GM12878 (cell line): Measurements from ENCODE around the gene PMAIP1. TPM values are rescaled to one million over a fixed set of nuclear protein-coding genes. Genes with fewer than 3 reads are reported as not detected.
A peak's percentile ranks its signal among the peaks of the same experiment; 100 is the strongest.

Experiments
- ATAC-seq: fragments of 200-7000 bp; cut with Tn5 transposase; 3 replicates; pipeline ENCODE4 v1.9.1; 2020; ENCODE audit warnings: mild to moderate bottlenecking, moderate library complexity
- BruUV-seq: library from RNA; stranded (reverse); fragments of 400-500 nt; replicated peaks from 2 replicates; lab custom pipeline; 2021; lab: Mats Ljungman, UMichigan
- CTCF ChIA-PET: fragments of 300-600 bp; sonication (Branson Sonifier 250); formaldehyde crosslinking; extraction: SDS; loops from one replicate; lab custom pipeline; 2021; ENCODE audit warnings: inconsistent platforms; lab: Yijun Ruan, JAX
- POLR2A ChIA-PET: fragments of 350-600 bp; formaldehyde crosslinking; extraction: SDS; loops from one replicate; lab custom pipeline; 2021; ENCODE audit warnings: inconsistent platforms; lab: Charles Lee
- RAD21 ChIA-PET: fragments of 300-600 bp; sonication (Branson Sonifier 250); formaldehyde crosslinking; loops from one replicate; lab custom pipeline; 2023; ENCODE audit warnings: antibody characterized with exemption; ENCODE audit not compliant: unreplicated experiment; lab: Charles Lee
- SMC1A ChIA-PET: fragments of 300-600 bp; sonication (Branson Sonifier 250); formaldehyde crosslinking; loops from one replicate; lab custom pipeline; 2023; ENCODE audit not compliant: unreplicated experiment, uncharacterized antibody; lab: Charles Lee
- DNase-seq: peaks from one replicate; pipeline ENCODE4 v3.0.0-alpha.2; 2011; ENCODE audit warnings: low read depth, low spot score
- FAIRE-seq: peaks from 3 replicates; lab custom pipeline; 2011; peaks lifted over from hg19 to GRCh38; lab: Jason Lieb, UNC
- H2AFZ ChIP-seq: 2 replicates; pipeline ENCODE4 v1.6.0; 2011; ENCODE audit warnings: low read depth, low read length, control low read depth; ENCODE audit not compliant: control insufficient read depth
- H3K27ac ChIP-seq: 2 replicates; pipeline ENCODE4 v1.5.1; 2011; ENCODE audit warnings: control low read depth; ENCODE audit not compliant: control insufficient read depth, insufficient read depth
- H3K27me3 ChIP-seq, 2 experiments: replicated peaks in 1 of 2; 2 replicates each; pipeline versions ENCODE4 v1.6.0 to v1.6.1; 2011; ENCODE audit warnings: low read length in 1 of 2; ENCODE audit not compliant: control insufficient read depth in 2 of 2, insufficient read depth in 2 of 2
- H3K36me3 ChIP-seq, 2 experiments: 2 replicates each; pipeline ENCODE4 v1.5.1; 2011; ENCODE audit warnings: low read length in 1 of 2; ENCODE audit not compliant: control insufficient read depth in 2 of 2, insufficient read depth in 2 of 2
- H3K4me1 ChIP-seq: 2 replicates; pipeline ENCODE4 v1.6.1; 2011; ENCODE audit warnings: mild to moderate bottlenecking, low read length, moderate library complexity, mixed read lengths; ENCODE audit not compliant: control insufficient read depth, insufficient read depth
- H3K4me2 ChIP-seq: 2 replicates; pipeline ENCODE4 v1.6.0; 2011; ENCODE audit warnings: control low read depth; ENCODE audit not compliant: control insufficient read depth, insufficient read depth
- H3K4me3 ChIP-seq: fragments of 200-600 bp; sonication (generic); 2 replicates; pipeline ENCODE4 v1.5.1; 2016
- H3K79me2 ChIP-seq: 2 replicates; pipeline ENCODE4 v1.6.0; 2011; ENCODE audit warnings: low read length; ENCODE audit not compliant: control insufficient read depth, insufficient read depth
- H3K9ac ChIP-seq: 2 replicates; pipeline ENCODE4 v1.8.0; 2011; ENCODE audit warnings: low read length, control low read depth, mixed read lengths; ENCODE audit not compliant: control insufficient read depth, insufficient read depth
- H3K9me3 ChIP-seq: replicated peaks from 3 replicates; pipeline ENCODE4 v1.5.1; 2011; ENCODE audit warnings: mild to moderate bottlenecking, low read length; ENCODE audit not compliant: control insufficient read depth, insufficient read depth
- H4K20me1 ChIP-seq: 2 replicates; pipeline ENCODE4 v1.6.0; 2011; ENCODE audit not compliant: control insufficient read depth, insufficient read depth
- ATF7 ChIP-seq: fragments of 450-650 bp; IDR thresholded peaks from 2 replicates; pipeline ENCODE4 v1.6.1; 2016; ENCODE audit warnings: low read depth, mild to moderate bottlenecking
- CHD4 ChIP-seq: fragments of 200-600 bp; sonication (generic); IDR thresholded peaks from 2 replicates; pipeline ENCODE4 v1.6.1; 2016; ENCODE audit warnings: mild to moderate bottlenecking
- CREM ChIP-seq: IDR thresholded peaks from 2 replicates; pipeline ENCODE4 v1.6.1; 2014; ENCODE audit warnings: antibody characterized with exemption, low read depth
- DPF2 ChIP-seq: fragments of 450-650 bp; IDR thresholded peaks from 2 replicates; pipeline ENCODE4 v1.6.1; 2017; ENCODE audit warnings: mild to moderate bottlenecking
- FOXM1 ChIP-seq: IDR thresholded peaks from 2 replicates; pipeline ENCODE4 v1.6.1; 2012; ENCODE audit warnings: low read depth, mild to moderate bottlenecking, inconsistent platforms, low read length, moderate library complexity
- IKZF2 ChIP-seq, 2 experiments: fragments of 450-650 bp; IDR thresholded peaks; 2 replicates each; pipeline ENCODE4 v1.6.1; 2017; ENCODE audit warnings: mild to moderate bottlenecking in 2 of 2, moderate library complexity in 2 of 2
- IRF3 ChIP-seq: fragments of 450-650 bp; IDR thresholded peaks from 2 replicates; pipeline ENCODE4 v1.6.1; 2014; ENCODE audit warnings: mild to moderate bottlenecking
- KAT2A ChIP-seq: conservative IDR thresholded peaks from 2 replicates; pipeline ENCODE4 v1.6.1; 2011; ENCODE audit warnings: low read depth, low read length; ENCODE audit not compliant: control insufficient read depth
- NR2C1 ChIP-seq: fragments of 450-650 bp; IDR thresholded peaks from 2 replicates; pipeline ENCODE4 v1.6.1; 2017; ENCODE audit warnings: antibody characterized with exemption, mild to moderate bottlenecking, moderate library complexity
- NRF1 ChIP-seq: conservative IDR thresholded peaks from 2 replicates; pipeline ENCODE4 v1.6.1; 2011; ENCODE audit warnings: mild to moderate bottlenecking, low read depth, low read length, improper control_type of control experiment
- RBBP5 ChIP-seq: fragments of 200-600 bp; sonication (generic); conservative IDR thresholded peaks from 2 replicates; pipeline ENCODE4 v1.6.1; 2016
- REST ChIP-seq: IDR thresholded peaks from 2 replicates; pipeline ENCODE4 v1.6.1; 2012; ENCODE audit warnings: mild to moderate bottlenecking, low read depth, low read length
- SMC3 ChIP-seq: IDR thresholded peaks from 2 replicates; pipeline ENCODE4 v1.6.1; 2011; ENCODE audit warnings: low read length, improper control_type of control experiment, borderline replicate concordance
- YY1 ChIP-seq: IDR thresholded peaks from 2 replicates; pipeline ENCODE4 v1.6.1; 2011; ENCODE audit warnings: low read depth, mild to moderate bottlenecking, low read length
- ZNF24 ChIP-seq: fragments of 450-650 bp; IDR thresholded peaks from 2 replicates; pipeline ENCODE4 v1.6.1; 2017; ENCODE audit warnings: antibody characterized with exemption, mild to moderate bottlenecking
- ZNF384 ChIP-seq: IDR thresholded peaks from 2 replicates; pipeline ENCODE4 v1.6.1; 2012; ENCODE audit warnings: low read depth, mild to moderate bottlenecking, low read length, improper control_type of control experiment, borderline replicate concordance
- ZNF622 ChIP-seq: fragments of 450-650 bp; IDR thresholded peaks from 2 replicates; pipeline ENCODE4 v1.6.1; 2017; ENCODE audit warnings: mild to moderate bottlenecking, inconsistent platforms
- WGBS: methylation state at CpG from one replicate; pipeline ENCODE4 v1.1.6; 2016; ENCODE audit warnings: low lambda C conversion rate; ENCODE audit not compliant: insufficient replicate concordance, insufficient coverage; ENCODE audit errors: missing lambda C conversion rate; 5-methylcytosine and 5-hydroxymethylcytosine counted together
- in situ Hi-C: fragments of 300-500 bp; cut with MboI; formaldehyde crosslinking; loops from 9 replicates; pipeline ENCODE4 v1.14.3; 2018; ENCODE audit warnings: mixed read lengths
- intact Hi-C: fragments of 100-400 bp; cut with micrococcal nuclease; formaldehyde crosslinking; loops from one replicate; pipeline ENCODE4 v1.14.2; 2022; ENCODE audit not compliant: unreplicated experiment
- polyA plus RNA-seq, 11 experiments: library from polyadenylated mRNA; depleted of rRNA in 4 of 11; unstranded in 6 of 11; stranded (reverse) in 5 of 11; fragments of >200 nt; fragmentation: Nextera tagmentation in 4 of 11; fragmentation: Illumina TruSeq in 1 of 11; extraction: Ambion mirVana in 4 of 11; extraction: Trizol in 1 of 11; gene quantifications; 1 replicate in 1 of 11; 2 replicates in 10 of 11; pipeline versions ENCODE4 v1.2.1 to v1.2.3, GENCODE V29; 2011 to 2016; ENCODE audit warnings: inconsistent platforms in 2 of 11, missing spikeins in 2 of 11, low read depth in 1 of 11
- total RNA-seq, 4 experiments: library from RNA; depleted of rRNA in 3 of 4; stranded (reverse); fragments of >200 nt in 3 of 4; fragmentation: Illumina TruSeq in 1 of 4; extraction: Trizol in 1 of 4; gene quantifications; 2 replicates each; pipeline versions ENCODE4 v1.2.1 to v1.2.3, GENCODE V29; 2013 to 2021

PMAIP1 gene
- total and polyA plus RNA-seq, 10 of the 15 experiments (the other 5 are each of a cell fraction or from before 2014, with no cell fraction given): 74.0 to 219 (median 112) TPM

- TF ChIP-seq ATF7: no peak
- TF ChIP-seq NRF1: no peak
- no peak for TF ChIP-seq ZNF24
- TF ChIP-seq IRF3: no peak
- no peak for TF ChIP-seq YY1
- no peak for TF ChIP-seq ZNF622
- TF ChIP-seq FOXM1: no peak
- no peak for TF ChIP-seq NR2C1
- no peak for TF ChIP-seq KAT2A
- TF ChIP-seq DPF2: no peak
Measured at GRCh38 chr18:59916746-59917145, 16.9 kb downstream of the PMAIP1 start (continued).

- intact Hi-C loops: no loop called here
- peaks cover 39% of the 10 kb centered on the region for H3K4me1 ChIP-seq
- RAD21 ChIA-PET: interaction anchor here (0.9 to 5.0 kb wide), 6 partner anchors 10 to 86 kb away, joined by 3 to 83 read pairs (median 8); no protein-coding TSS in a partner anchor
- H3K79me2 ChIP-seq: no peaks in the 10 kb centered on the region
- SMC1A ChIA-PET: interaction anchor here (2.0 to 12.5 kb wide), 6 partner anchors 9 to 80 kb away, joined by 7 to 289 read pairs (median 30); partner anchors contain the start of gene PMAIP1
- peak overlapping the region; percentile 52 for H3K4me2 ChIP-seq
- no peaks in the 10 kb centered on the region for H3K27me3 ChIP-seq
- no peak for ATAC-seq
- no peak overlapping the region for H3K4me3 ChIP-seq
- no peak for DNase-seq
- FAIRE-seq: no peak
- no TSS peak for BruUV-seq
- in situ Hi-C loops: loop anchor here (25.0 kb wide), 2 partner anchors 1255 to 1355 kb away; partner anchors contain the start of gene MALT1
- H3K9ac ChIP-seq: 0 out of 2 replicates have a peak overlapping the region, but pooled peaks have one; percentile 0
- peak overlapping the region; percentile 80 for H2AFZ ChIP-seq
- peak overlapping the region; percentile 74 for H3K27ac ChIP-seq
- WGBS: 93% methylated on average over 5 of the region's 5 CpGs
- H3K9me3 ChIP-seq: peaks cover 6% of the 10 kb centered on the region; the same call in 2 of the 3 replicates
- CTCF ChIA-PET: interaction anchor here (1.7 to 3.8 kb wide), 3 partner anchors 10 to 81 kb away, joined by 9 to 47 read pairs (median 24); no protein-coding TSS in a partner anchor
- POLR2A ChIA-PET: interaction anchor here (0.7 to 2.5 kb wide), 2 partner anchors 8 to 457 kb away, joined by 7 to 32 read pairs; no protein-coding TSS in a partner anchor
- H3K36me3 ChIP-seq: no peaks in the 10 kb centered on the region
- no peaks in the 10 kb centered on the region for H4K20me1 ChIP-seq
- no peak for TF ChIP-seq REST
- no peak for TF ChIP-seq ZNF384
- TF ChIP-seq CHD4: no peak
- 0 out of 4 replicates have a peak, but pooled peaks of 1 of the 2 experiments have one; percentile 9 for TF ChIP-seq IKZF2 (IDR thresholded peaks at IDR 0.05)
- no peak for TF ChIP-seq CREM
- TF ChIP-seq SMC3: no peak
- no peak for TF ChIP-seq IRF3
- TF ChIP-seq RBBP5: no peak
Measured at GRCh38 chr18:59917422-59917821, 17.6 kb downstream of the PMAIP1 start.
